Right ventricle myocardium inferior (tissue), 1 donor: ENCODE measurements around the gene PLXNA1. TPM values are rescaled to one million over a fixed set of nuclear protein-coding genes. Genes with fewer than 3 reads are reported as not detected.
A peak's percentile ranks its signal among the peaks of the same experiment; 100 is the strongest.

Experiments
- ATAC-seq: fragments of 200-7000 bp; cut with Tn5 transposase; one replicate; pipeline ENCODE4 v1.9.1; 2020; ENCODE audit warnings: mild to moderate bottlenecking, moderate library complexity
- DNase-seq: peaks from one replicate; pipeline ENCODE4 v3.0.0; 2021; ENCODE audit errors: missing footprints
- intact Hi-C: fragments of 100-400 bp; cut with DNase I; formaldehyde crosslinking; loops from one replicate; pipeline ENCODE4 v1.11.0; 2022
- total RNA-seq: library from RNA; stranded (reverse); fragmentation: NEBNext Ultra II Directional; extraction: Animal tissue kit (Norgen Biotek cat#: 25700); gene quantifications from one replicate; pipeline ENCODE4 v1.2.1, GENCODE V29; 2021
- donor health status: DM: no; HTN: yes; CAD: no; lungs with severe emphysema.

PLXNA1 gene
- total RNA-seq, 1 donor from 2014 or later = 29.6 TPM

DNA sequence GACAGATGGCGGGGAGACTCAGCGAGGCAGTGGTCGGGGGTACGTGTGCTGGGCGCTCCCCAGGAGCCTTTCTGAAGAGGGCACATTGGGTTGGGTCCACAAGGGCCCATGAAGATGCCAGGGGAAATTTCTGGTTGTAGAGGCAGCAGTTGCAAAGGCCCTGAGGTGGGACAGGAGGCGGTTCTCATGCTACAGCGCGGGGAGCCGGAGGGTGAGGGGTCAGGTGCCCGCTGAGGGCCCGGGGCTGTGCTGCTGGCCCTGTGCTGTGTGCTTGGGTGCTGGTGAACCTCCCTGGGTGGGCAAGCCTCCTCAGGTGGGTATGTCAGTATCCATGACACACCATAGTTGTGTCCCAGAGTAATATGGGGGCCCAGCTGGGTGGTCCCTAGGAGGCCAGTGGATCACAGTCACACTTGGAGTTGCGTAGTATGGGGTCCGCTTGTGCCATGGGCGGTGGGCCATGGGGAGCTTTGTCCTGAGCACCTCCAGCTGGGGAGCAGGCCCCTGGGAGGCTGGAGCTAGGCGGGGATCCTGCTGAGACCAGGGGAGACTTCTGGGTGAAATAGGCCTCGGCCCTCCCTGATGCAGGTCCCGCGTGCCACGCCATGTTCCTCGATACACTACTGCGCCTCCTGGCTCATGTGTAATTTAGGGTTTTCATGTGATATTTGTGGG lies 44.3 kb downstream of the PLXNA1 start:
- ATAC-seq (no peak), DNase-seq (peak; percentile 58)
- intact Hi-C loops = no loop called here

DNA sequence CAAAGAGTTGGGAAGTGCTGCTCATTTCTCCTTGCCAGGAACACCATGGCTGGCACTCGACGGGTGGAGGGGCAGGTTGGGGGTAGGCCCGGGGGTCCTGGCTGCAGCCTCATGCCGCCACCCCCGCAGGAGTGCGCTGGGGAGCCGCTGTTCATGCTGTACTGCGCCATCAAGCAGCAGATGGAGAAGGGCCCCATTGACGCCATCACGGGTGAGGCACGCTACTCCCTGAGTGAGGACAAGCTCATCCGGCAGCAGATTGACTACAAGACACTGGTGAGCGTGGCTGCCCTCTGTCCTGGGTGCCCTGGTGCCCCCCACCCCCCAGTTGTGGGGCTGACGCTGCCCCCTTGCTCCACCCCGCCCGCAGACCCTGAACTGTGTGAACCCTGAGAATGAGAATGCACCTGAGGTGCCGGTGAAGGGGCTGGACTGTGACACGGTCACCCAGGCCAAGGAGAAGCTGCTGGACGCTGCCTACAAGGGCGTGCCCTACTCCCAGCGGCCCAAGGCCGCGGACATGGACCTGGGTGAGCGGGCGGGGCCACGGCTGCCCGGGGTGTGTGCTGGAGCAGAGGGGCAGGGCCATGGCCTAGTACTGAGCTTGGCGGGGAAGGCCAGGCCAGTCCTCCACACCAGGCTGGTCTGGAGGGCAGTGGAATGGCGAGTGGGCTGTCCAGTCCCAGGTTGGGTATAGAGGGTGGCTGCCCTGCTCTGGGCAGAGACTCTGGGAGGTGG lies 45.1 kb downstream of the PLXNA1 start:
- peak; percentile 59 for DNase-seq
- ATAC-seq = peak; percentile 24
- intact Hi-C loops = no loop called here

DNA sequence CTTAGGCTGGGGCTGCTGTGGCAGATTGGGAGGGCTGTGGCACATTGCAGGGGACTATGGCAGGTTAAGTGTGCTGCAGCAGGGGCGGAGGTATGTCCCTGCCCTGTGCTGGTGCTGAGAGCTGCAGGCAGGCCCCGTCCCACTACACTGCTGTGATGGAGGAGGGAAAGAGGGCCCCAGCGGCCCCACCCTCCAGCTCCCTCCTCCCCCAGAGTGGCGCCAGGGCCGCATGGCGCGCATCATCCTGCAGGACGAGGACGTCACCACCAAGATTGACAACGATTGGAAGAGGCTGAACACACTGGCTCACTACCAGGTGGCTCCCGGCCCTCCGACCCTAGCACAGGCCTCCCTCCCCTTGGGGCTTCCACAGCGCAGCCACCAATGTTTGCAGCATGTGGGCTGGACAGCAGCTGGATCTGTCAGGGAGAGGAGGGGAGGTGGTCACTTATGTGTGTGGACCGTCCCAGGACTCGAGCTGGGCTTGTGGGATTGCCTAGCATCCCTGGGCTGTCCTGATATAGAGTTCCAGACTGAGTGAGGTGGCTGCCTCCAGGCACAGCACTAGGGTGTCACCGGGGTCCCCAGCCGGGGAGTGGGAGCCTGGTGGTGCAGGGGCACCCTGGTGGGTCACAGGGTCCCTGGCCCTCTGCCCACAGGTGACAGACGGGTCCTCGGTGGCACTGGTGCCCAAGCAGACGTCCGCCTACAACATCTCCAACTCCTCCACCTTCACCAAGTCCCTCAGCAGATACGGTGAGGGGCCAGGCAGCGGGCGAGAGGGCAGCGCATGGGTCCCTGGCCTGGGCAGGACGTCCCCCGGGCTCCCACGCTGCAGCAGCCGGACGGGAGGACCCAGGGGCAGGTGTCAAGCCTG lies 46.1 kb downstream of the PLXNA1 start:
- intact Hi-C loops = no loop called here
- ATAC-seq (peak; percentile 23), DNase-seq (peak; percentile 66)

DNA sequence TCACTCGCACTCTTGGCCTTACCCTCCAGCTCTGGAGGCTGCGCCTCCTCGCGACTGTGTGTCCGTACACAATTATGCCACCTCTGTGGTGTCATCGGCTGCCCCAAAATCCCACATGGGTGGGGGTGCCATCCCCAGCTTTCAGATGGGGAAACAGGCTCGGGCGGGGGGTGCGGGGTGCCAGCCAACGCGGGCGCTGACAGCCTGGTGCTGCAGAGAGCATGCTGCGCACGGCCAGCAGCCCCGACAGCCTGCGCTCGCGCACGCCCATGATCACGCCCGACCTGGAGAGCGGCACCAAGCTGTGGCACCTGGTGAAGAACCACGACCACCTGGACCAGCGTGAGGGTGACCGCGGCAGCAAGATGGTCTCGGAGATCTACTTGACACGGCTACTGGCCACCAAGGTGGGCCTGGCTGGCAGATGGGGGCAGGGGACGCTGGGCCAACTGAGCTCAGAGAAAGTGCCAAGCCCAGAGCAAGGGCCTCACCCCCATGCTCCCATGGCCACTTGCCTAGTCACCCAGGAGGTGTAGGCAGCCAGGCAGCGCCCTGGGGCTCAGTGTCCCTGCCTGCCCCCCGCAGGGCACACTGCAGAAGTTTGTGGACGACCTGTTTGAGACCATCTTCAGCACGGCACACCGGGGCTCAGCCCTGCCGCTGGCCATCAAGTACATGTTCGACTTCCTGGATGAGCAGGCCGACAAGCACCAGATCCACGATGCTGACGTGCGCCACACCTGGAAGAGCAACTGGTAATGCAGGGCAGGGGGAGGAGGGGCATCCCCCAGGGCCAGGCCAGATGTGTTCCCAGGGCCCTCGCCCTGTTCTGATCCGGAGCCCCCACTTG lies 47.0 kb downstream of the PLXNA1 start:
- ATAC-seq (no peak), DNase-seq (peak; percentile 60)
- intact Hi-C loops = no loop called here

DNA sequence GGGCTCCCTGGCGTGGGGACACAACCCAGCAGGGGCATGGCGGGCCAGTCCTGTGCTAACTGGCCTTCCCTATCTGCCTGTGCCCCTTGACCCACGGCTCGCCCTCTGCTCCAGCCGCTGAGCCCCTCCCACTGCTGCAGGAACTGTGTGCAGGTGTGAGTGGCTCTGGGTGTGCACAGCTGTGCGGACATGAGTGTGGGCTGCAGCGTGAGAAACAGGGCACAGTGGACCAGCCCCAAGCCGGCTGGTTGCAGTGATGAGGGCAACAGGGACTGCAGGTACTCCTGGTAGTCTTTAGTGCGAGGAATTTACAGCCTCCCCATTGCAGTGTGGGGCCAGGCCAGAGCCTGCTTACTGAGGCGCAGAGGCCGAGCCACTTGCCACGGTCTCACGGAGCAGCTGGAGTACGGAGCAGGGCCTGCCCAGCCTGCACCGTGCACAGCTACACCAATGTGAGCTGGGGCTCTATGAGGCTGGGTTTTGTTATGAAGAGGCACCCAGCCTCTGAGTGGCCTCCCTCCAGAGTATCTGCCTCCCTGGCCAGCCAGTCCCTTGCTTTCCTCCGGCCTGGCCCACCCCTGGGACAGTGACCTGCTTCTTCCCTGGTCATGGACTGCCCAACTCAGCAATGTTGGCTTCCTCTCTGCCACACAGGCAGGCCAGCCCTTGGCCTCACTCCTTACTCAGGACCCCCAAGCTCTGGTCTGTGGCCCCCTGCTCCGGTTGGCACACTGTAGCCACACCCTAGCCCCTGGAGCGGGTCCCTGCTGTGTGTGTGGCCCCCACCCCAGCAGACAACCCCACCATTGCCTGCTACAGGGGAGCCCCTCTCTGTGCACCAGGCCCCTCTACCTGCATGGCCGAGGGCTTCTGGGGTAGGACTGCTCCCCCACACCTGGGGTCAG lies 47.8 kb downstream of the PLXNA1 start:
- DNase-seq = peak; percentile 58
- ATAC-seq = no peak

DNA sequence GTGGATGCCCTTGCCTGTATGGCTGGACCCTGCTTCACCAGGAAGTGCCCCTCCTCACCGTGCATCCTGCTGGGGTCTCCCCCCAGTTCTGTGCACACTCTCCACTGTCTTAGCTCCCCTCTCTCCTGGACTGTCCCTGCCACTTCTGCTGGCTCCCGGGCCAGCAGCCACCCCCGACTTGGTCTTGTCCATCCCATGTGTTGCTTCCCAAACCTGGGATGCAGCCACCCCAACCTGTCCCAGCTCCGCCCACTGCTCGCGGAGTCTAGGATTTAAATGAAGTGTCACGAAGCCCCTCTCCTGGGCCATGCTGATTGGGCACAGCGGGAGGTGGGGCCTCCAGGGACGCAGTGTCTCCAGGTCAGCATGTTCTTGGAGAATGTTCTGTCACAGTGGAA lies 48.5 kb downstream of the PLXNA1 start:
- no peak for ATAC-seq
- intact Hi-C loops = no loop called here
- DNase-seq = peak; percentile 42

More for the DNA sequence above, 47.8 kb downstream of the PLXNA1 start:
- intact Hi-C loops = no loop called here

DNA sequence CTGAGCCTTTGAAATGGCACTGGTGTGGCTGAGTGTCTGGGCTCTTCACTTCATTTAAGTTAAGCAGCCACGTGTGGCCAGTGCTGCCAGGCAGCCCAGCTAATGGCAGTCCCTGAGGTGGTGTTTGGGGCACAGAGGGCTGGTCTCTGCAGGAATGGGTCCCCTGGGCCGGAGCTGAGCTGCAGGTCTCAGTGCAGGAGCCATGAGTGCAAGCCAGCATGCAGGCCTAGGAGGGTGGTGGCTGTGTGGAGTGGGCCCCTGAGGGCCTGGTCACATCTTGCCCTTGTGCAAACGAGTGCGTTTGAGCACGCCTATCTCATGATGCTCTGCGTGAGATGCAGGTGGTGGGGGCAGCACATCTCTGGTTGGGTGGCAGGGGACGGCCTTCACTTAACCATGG lies 48.9 kb downstream of the PLXNA1 start:
- intact Hi-C loops = no loop called here
- ATAC-seq (no peak), DNase-seq (peak; percentile 65)

DNA sequence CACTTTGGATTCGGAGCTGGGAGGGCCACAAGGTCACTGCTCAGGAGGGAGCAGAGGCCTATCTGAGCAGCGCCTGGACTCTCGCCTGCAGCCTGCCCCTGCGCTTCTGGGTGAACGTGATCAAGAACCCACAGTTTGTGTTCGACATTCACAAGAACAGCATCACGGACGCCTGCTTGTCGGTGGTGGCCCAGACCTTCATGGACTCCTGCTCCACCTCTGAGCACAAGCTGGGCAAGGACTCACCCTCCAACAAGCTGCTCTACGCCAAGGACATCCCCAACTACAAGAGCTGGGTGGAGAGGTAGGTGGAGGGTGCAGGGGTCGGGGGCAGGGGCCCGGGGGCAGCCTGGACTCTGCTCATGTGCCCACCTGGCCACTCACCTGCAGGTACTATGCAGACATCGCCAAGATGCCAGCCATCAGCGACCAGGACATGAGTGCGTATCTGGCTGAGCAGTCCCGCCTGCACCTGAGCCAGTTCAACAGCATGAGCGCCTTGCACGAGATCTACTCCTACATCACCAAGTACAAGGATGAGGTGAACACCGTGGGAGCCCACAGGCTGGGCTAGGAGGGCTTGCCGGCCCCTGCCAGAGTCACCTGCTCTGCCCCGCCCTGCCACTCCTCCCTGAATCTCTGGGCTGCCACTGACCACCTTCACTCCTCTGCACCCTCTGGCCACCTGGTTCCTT lies 49.5 kb downstream of the PLXNA1 start:
- intact Hi-C loops = no loop called here
- no peak for ATAC-seq
- DNase-seq = peak; percentile 75

Other genes starting within 250 kb of the PLXNA1 start
- gene PRR23E, start 210.0 kb downstream of the PLXNA1 start, total RNA-seq = not detected